ENCODE data around the gene LPCAT1.

Gene LPCAT1

GRCh38 chr5:1494780-1495524 lies 28.8 kb downstream of the LPCAT1 start:
- no peak for DNase-seq

DNA sequence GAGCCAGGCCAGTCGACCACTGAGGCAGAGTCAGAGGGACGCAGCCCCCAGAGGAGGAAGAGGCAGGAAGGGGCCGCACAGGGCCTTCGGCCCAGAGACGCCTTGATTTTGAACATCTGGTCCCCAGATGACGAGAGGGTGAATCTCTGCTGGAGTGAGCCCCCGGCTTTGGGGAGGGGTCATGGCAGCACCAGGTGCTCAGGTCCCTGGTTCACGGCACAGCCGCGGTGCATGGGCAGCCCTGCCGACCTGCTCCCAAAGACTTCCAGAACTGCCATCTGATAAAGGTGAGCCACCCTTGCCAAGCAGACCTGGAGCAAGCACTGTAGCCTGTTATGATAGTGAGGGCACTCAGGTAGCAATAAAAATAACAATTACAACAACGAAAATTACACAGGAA lies 29.8 kb downstream of the LPCAT1 start:
- DNase-seq: no peak

DNA sequence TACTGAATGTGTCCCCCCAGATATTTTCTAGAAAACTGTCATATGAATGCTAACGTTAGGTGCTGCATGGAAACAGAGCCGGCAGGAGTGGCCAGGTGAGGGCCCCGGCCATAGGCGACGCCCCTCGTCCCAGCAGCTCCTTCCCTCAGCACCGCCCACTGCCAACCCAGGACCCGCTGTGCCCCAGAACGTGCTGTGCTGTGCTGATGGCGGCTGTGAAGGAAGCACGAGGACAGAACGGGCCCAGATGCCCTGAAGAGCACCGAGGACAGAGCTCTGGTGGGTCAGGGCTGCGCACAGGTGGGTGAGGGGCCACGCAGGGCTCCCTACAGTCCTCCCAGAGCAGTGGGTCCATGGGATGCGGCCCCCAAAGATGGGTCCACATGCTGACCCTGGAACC lies 30.3 kb downstream of the LPCAT1 start:
- no peak for DNase-seq

DNA sequence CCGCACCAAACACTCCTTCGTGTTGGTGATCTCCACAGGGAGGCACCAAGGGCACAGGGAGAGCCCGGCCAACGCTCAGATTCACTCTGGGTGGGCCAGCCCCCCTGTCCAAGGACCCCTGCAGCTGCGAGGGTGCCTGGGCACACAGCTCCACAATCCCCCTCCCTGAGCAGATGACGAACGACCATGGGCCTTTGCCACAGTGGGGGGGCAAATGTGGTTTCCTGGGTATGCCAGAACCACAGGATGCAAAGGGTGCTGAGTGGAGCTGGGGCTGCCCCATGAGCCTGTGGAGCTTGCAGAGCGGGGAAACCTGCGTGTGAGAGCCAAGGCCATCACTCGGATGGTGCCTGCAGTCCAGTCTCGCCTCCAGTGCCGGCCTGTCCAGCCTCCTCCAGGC lies 31.0 kb downstream of the LPCAT1 start:
- no peak for DNase-seq

GRCh38 chr5:1490376-1490775 lies 33.4 kb downstream of the LPCAT1 start:
- DNase-seq: no peak

- DNase-seq: no peak
Observed at GRCh38 chr5:1489754-1490153, 34.0 kb downstream of the LPCAT1 start.

- DNase-seq: no peak
Observed at GRCh38 chr5:1488882-1489680, 34.7 kb downstream of the LPCAT1 start.

DNA sequence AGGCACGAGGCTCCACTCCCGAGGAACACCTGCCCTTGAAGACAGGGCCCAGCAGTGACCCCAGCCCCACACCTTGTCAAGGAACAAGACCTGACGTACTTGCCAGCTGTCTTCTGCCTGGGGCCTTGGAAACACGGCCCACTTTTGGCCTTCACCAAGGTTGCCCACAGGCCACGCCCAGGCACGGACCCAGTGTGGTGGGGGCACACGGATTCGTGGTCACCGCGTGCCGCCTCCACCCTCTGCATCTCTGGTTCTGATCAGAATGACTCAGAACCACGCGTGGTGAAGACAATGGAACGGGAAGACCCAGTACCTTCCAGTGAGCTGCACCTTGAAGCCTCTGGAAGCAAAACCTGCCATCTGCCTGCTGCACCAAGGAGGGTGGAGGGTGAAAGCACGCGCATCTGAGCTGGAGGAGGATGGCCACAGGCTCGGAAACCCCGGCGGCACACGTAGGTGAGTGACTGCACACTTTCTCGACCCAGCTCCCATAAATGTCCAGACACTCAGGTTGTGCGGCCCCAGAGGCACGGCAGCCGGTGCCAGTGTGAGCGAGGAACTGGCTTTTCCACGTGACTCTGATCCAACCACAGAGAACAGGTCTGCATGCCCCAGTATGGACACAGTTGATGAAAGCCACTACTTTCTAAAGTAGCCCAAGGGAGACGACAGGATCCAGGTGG lies 36.5 kb downstream of the LPCAT1 start:
- DNase-seq: no peak

DNA sequence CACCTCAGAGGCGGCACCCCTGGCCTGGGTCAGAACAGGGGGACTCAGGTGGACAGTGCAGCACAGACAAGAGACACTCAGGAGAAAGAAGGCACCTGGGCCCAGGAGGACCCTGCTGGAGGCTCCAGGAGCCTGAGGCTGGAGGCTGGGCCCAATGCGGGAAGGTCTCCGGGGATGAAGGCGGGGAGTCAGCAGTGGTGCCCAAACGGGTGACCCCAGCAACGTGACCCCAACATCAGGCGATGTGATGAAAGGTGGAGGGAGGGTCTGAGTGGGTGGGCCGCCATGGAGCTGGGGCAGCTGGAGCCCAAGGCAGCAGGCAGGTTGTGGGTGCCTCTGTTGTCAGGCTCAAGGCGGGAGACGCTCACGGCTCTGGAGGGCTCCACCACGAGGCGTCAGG lies 37.5 kb downstream of the LPCAT1 start:
- DNase-seq: no peak

GRCh38 chr5:1485579-1486118 lies 38.1 kb downstream of the LPCAT1 start:
- no peak for DNase-seq

- DNase-seq: no peak
Observed at GRCh38 chr5:1484730-1485578, 38.8 kb downstream of the LPCAT1 start.

GRCh38 chr5:1483856-1484729 lies 39.7 kb downstream of the LPCAT1 start:
- DNase-seq: no peak

- no peak for DNase-seq
Observed at GRCh38 chr5:1483064-1483463, 40.7 kb downstream of the LPCAT1 start.

DNA sequence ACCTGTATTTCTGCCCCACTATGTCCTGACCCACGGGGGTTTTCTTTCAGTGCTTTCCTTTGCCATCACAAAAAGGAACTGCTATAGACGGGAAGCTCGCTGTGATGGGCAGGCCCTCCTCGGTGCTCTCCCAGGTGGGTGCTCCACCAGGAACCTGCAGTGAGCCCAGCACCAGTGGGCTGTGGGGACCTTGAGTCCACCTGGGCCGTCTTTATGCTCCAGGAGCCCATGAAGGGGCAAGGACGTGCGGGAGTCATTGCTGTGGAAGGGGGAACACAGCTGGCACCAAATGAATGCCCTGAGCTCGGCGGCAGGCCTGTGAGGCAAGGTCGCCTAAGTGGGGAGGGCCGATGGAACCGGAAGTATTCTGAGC lies 41.8 kb downstream of the LPCAT1 start:
- DNase-seq: no peak

DNA sequence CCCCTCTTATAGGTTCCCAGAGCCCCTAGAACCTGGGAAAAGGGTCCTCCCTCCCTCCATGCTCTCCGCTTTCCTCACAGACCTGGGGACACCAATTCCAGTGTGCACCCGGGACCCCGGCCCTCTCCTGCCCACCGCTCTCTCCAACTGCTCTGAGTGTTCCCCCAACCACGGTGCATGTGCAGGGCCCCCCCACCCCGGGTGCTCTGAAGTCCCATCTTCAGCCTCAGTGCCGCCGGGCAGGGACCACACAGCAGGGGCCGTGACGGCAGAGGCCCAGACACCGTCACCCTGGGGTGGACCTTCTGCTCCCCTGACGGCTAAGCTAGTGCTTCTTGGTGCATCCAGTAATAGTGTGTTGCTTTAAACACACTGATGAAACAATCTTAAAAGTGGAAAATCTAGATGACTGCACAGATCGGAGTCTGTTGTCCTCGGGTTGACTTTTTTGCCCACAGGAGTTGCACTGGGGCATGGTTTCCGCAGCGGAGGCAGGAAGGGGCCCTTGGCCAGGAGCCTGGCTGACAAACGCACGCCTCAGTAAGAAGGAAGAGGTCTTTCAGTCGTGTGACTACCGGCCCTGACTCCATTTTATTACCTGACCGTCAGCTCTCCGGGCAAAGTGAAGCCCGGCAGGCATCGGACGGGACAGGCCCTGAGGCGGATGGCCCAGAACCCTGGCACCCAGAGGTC lies 42.3 kb downstream of the LPCAT1 start:
- no peak for DNase-seq

DNA sequence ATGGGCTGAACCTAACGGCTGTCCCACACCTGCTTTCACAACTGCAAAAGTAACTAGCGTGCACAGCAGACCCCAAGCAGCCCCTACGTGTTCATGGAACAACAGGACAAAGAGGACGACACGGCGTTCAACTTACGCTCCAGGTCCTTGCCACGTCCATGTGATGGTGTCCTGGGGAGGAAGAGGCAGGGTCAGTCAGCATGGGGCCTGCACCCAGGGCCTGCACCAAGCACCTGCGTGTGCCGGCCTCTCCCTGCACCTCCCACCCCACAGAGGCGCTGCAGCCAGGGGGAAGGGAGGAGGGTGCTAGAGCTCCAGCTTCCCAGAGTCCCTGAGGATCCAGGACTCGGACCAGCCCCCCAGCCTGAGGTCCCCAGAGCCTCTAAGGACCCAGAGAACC lies 43.0 kb downstream of the LPCAT1 start:
- no peak for DNase-seq

- DNase-seq: no peak
Observed at GRCh38 chr5:1480217-1480616, 43.5 kb downstream of the LPCAT1 start.

- peak; percentile 51 for DNase-seq
Observed at GRCh38 chr5:1479581-1480188, 44.1 kb downstream of the LPCAT1 start.

DNA sequence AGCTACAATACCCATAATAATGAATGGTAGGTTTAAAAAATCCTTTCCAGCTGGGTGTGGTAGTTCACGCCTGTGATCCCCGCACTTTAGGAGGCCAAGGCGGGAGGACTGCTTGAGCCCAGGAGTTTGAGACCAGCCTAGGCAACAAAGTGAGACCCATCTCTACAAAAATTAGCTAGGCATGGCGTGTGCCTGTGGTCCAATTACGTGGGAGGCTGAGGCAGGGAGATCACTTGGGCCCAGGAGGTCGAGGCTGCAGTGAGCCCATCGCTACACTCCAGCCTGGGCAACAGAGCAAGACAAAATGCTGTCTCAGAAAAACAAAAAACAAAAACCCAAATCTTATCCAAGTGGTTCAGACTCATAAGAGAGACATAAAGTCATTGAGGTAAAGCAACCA lies 44.7 kb downstream of the LPCAT1 start:
- no peak for DNase-seq

GRCh38 chr5:1478271-1479035 lies 45.3 kb downstream of the LPCAT1 start:
- no peak for DNase-seq
